Activated T-helper 1 cell treated with anti-CD3 and anti-CD28 coated beads, Interleukin-12 subunit alpha, Interleukin-12 subunit beta, Interleukin-2, Interleukin-4 antibody, amounts not matched to agents 30 ng/mL and 10 ng/mL and 1 ng/mL, durations not matched to agents 14 hours and 24 hours and 36 hours (primary cell): Measurements from ENCODE around the gene DISC1. TPM values are rescaled to one million over a fixed set of nuclear protein-coding genes. Genes with fewer than 3 reads are reported as not detected.

Experiments
- DNase-seq: peaks from one replicate; pipeline ENCODE4 v3.0.0; 2021; ENCODE audit warnings: low spot score
- H3K27ac Mint-ChIP-seq: one replicate; pipeline ENCODE4 v1.8.0; 2021; ENCODE audit warnings: mild to moderate bottlenecking, mixed read lengths
- H3K27me3 Mint-ChIP-seq: one replicate; pipeline ENCODE4 v1.8.0; 2022; ENCODE audit warnings: mild to moderate bottlenecking, moderate library complexity, mixed read lengths; ENCODE audit not compliant: insufficient read depth
- H3K36me3 Mint-ChIP-seq: one replicate; pipeline ENCODE4 v1.8.0; 2021; ENCODE audit warnings: low read depth, mixed read lengths
- H3K4me1 Mint-ChIP-seq: one replicate; pipeline ENCODE4 v1.8.0; 2021; ENCODE audit warnings: low read depth, mixed read lengths
- H3K4me3 Mint-ChIP-seq: one replicate; pipeline ENCODE4 v1.8.0; 2021; ENCODE audit warnings: mild to moderate bottlenecking, moderate library complexity, mixed read lengths
- H3K9me3 Mint-ChIP-seq: one replicate; pipeline ENCODE4 v1.8.0; 2021; ENCODE audit warnings: mixed read lengths
- intact Hi-C: fragments of 100-400 bp; cut with micrococcal nuclease; formaldehyde crosslinking; loops from one replicate; pipeline ENCODE4 v1.15.1; 2024
- total RNA-seq: library from RNA; stranded (reverse); gene quantifications from 2 replicates; pipeline ENCODE4 v1.2.3, GENCODE V29; 2022

The DISC1 gene
- total RNA-seq, 1 donor from 2014 or later, result 3.3 TPM

DNA sequence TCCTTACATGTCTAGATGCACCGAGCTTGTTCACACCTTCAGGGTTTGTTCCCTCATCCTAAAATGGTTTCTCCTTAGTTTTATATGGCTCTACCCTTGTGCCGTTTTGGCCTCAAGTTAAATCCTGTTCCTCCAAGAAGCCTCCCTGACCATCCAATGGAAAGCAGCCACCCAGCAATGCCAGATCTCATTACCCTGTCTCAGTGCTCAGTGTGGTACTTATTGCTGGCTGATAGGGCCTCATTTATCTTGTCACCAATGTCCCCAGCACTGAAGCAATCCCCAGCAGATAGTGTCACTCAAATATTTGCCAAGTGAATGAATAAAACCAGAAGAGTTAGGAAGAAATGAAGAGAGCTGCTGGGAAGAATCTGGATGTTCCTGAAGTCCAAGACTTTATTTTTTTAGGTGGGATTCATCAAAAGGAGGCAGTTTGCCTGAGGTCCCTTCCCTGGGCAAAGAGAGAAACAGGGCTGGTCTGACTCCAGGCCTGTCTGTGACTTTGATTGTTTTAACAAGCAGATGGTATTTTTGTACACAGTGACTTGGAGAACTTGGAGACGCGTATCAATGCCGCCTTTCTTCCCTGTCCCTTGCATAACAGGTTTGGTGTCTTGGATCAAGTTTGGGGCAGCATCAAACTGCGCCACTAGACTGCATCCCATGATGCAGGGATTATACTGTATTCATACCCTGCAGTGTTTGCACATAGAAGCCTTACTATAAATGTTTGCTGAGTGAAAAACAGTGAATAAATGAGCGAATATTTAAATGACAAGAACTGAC is 221.2 kb downstream of the DISC1 start:
- Mint-ChIP-seq H3K27me3 (no peaks in the 10 kb centered on the region), H3K4me3 (no peak overlapping the region), H3K9me3 (no peaks in the 10 kb centered on the region), H3K27ac (no peak overlapping the region), H3K36me3 (no peaks in the 10 kb centered on the region), H3K4me1 (peaks cover 11% of the 10 kb centered on the region)
- intact Hi-C loops, result no loop called here
- no peak for DNase-seq

DNA sequence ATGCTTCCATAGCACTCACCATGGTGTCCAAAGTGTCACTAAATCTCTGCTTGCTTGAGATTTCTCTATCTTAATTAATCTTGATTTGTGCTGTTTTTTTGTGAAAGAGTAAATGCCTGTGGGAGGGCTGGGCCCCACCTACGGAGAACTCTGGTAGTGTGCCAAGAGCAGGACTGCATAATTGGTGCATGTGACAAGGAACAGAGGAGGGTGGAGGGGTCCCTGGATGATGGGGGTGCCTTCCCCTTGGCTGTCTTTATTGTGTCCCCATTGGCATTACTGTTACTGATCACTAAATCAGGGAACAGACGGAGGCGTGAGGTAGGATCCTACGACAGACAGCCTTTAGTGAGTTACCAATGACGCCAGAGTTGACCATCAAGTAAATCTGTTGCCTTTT is 223.4 kb downstream of the DISC1 start:
- Mint-ChIP-seq H3K4me1 (peaks cover 4% of the 10 kb centered on the region), H3K27me3 (no peaks in the 10 kb centered on the region), H3K4me3 (no peak overlapping the region), H3K36me3 (no peaks in the 10 kb centered on the region), H3K27ac (no peak overlapping the region), H3K9me3 (no peaks in the 10 kb centered on the region)
- DNase-seq, result no peak
- intact Hi-C loops, result no loop called here

- DNase-seq, result no peak
- intact Hi-C loops, result no loop called here
Measured at GRCh38 chr1:231850786-231851185, 224.2 kb downstream of the DISC1 start.

DNA sequence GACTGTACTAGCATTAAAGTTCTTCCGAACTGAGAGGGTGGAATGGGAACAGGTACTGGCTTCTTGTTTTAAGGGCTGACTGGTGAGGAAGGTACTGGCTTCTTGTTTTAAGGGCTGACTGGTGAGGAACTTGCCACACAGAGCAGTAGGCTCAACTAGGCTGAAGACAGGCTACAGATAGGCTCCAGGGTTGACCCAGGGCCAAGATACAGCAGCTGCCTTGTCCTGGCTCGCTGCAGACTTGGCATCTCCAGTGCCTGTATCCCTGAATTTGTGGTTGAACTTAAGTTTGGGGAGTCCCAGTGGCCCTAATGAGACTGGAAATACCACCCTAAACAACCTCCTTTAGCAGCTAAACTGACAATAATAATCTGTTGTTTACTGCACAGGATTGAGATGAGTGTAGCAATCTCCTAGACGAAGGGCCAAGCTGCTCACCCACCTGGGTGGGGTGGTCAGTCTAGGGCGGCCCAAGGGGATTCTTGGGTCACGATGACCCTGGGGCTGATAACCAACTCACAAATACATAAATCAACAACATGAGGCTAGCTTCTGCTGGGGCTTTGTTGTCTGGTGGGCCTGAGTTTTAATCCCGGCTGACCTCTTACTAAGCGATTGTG is 227.1 kb downstream of the DISC1 start:
- no peaks in the 10 kb centered on the region for H3K36me3 Mint-ChIP-seq
- DNase-seq, result no peak
- no peaks in the 10 kb centered on the region for H3K4me1 Mint-ChIP-seq
- H3K27me3 Mint-ChIP-seq, result no peaks in the 10 kb centered on the region
- H3K4me3 Mint-ChIP-seq, result no peak overlapping the region
- intact Hi-C loops, result no loop called here
- H3K9me3 Mint-ChIP-seq, result no peaks in the 10 kb centered on the region
- H3K27ac Mint-ChIP-seq, result no peak overlapping the region

More at GRCh38 chr1:231850786-231851185, 224.2 kb downstream of the DISC1 start:
- H3K27me3 Mint-ChIP-seq, result no peaks in the 10 kb centered on the region
- H3K9me3 Mint-ChIP-seq, result no peaks in the 10 kb centered on the region
- no peak overlapping the region for H3K27ac Mint-ChIP-seq
- no peak overlapping the region for H3K4me3 Mint-ChIP-seq
- H3K36me3 Mint-ChIP-seq, result no peaks in the 10 kb centered on the region
- no peaks in the 10 kb centered on the region for H3K4me1 Mint-ChIP-seq

DNA sequence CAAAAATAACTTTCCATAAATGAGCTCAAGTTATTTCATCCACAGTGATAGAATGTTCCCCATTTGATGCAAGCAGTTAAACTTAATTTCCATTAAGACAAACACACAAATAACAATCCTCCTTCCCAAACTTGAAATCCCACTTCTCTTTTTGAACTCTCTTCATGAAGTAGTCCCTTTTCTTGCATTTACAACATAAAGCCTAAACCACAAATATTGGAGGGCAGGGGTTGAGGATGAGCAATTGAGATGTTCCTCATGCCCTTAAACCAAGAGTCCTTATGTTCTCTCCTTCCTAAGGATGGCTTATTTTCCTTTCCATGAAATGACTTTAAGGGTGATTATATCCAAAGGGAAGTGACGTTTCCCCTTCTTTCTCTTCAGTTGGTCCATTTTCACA is 228.8 kb downstream of the DISC1 start:
- Mint-ChIP-seq H3K9me3 (no peaks in the 10 kb centered on the region), H3K27me3 (no peaks in the 10 kb centered on the region), H3K4me3 (no peak overlapping the region), H3K27ac (no peak overlapping the region), H3K36me3 (peaks cover 1% of the 10 kb centered on the region), H3K4me1 (no peaks in the 10 kb centered on the region)
- intact Hi-C loops, result no loop called here
- no peak for DNase-seq

DNA sequence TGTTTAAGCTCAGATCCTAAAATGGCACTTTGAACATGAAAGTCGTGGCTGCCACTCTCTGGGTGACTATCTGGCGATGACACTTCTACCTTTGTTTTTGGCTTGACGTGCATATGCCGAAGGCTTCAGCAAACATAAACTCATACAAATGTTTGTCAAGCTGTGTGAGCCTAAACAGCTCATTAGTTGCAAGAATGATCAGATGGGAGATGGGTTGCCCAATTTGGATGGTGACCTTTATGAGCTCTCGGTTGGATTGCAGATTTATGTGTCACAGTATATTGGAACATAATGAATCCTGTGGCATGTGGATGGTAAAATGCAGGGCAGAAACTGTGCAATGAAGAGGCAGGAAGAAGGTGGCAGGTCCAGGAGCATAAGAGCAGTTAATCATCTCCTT is 229.3 kb downstream of the DISC1 start:
- H3K4me1 Mint-ChIP-seq, result no peaks in the 10 kb centered on the region
- no peaks in the 10 kb centered on the region for H3K9me3 Mint-ChIP-seq
- H3K36me3 Mint-ChIP-seq, result peaks cover 1% of the 10 kb centered on the region
- intact Hi-C loops, result no loop called here
- H3K27ac Mint-ChIP-seq, result no peak overlapping the region
- DNase-seq, result no peak
- no peak overlapping the region for H3K4me3 Mint-ChIP-seq
- no peaks in the 10 kb centered on the region for H3K27me3 Mint-ChIP-seq

GRCh38 chr1:231856426-231856825 is 229.8 kb downstream of the DISC1 start:
- intact Hi-C loops, result no loop called here
- peaks cover 1% of the 10 kb centered on the region for H3K36me3 Mint-ChIP-seq
- no peaks in the 10 kb centered on the region for H3K9me3 Mint-ChIP-seq
- no peaks in the 10 kb centered on the region for H3K4me1 Mint-ChIP-seq
- no peak for DNase-seq
- H3K27me3 Mint-ChIP-seq, result no peaks in the 10 kb centered on the region
- H3K4me3 Mint-ChIP-seq, result no peak overlapping the region
- H3K27ac Mint-ChIP-seq, result no peak overlapping the region

GRCh38 chr1:231856894-231857293 is 230.3 kb downstream of the DISC1 start:
- H3K27ac Mint-ChIP-seq, result no peak overlapping the region
- H3K9me3 Mint-ChIP-seq, result no peaks in the 10 kb centered on the region
- no peaks in the 10 kb centered on the region for H3K27me3 Mint-ChIP-seq
- no peaks in the 10 kb centered on the region for H3K4me1 Mint-ChIP-seq
- intact Hi-C loops, result no loop called here
- DNase-seq, result no peak
- no peak overlapping the region for H3K4me3 Mint-ChIP-seq
- peaks cover 1% of the 10 kb centered on the region for H3K36me3 Mint-ChIP-seq

GRCh38 chr1:231857609-231858135 is 231.1 kb downstream of the DISC1 start:
- peaks cover 1% of the 10 kb centered on the region for H3K36me3 Mint-ChIP-seq
- intact Hi-C loops, result no loop called here
- H3K27ac Mint-ChIP-seq, result no peak overlapping the region
- no peak for DNase-seq
- no peaks in the 10 kb centered on the region for H3K4me1 Mint-ChIP-seq
- H3K27me3 Mint-ChIP-seq, result no peaks in the 10 kb centered on the region
- H3K9me3 Mint-ChIP-seq, result no peaks in the 10 kb centered on the region
- no peak overlapping the region for H3K4me3 Mint-ChIP-seq

DNA sequence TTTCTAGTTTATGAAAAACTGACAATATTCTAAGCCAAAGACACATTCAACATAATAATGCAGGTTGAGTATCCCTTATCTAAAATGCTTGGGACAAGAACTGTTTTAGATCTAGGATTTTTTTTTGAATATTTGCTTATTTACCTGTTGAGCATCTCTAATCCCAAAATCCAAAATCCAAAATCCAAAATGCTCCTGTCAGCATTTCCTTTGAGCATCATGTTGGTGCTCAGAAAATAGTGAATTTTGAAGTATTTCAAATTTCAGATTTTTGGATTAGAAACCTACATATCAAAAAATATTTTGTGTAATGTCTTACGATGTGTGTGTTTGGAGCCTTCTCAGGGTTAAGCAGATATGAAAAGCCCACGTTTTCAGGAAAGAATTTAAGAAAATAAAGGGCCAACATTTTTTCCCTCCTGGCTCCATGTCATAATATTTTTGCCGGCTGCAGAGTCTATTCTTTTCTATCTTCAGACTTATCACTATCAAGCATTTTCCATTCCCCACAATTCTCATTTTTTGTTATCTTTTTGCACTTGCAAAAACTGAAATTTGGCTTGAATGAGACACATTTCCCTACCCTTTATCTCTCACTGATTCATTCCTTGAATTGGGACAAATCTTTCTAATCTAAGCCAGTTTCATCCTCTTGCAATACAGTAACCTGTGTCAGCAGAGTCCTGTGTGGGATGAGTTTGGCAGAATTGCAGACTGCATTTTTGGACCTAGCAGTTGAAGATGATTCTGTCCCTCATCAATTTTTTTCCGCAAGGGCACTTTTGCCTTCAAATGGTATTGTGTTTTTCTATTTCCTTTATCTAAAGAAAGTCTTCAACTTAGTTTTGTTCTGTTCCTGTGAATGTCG is 233.9 kb downstream of the DISC1 start:
- no peak overlapping the region for H3K27ac Mint-ChIP-seq
- intact Hi-C loops, result loop anchor here (10.0 kb wide), 1 partner anchor 184 kb away; no protein-coding TSS in a partner anchor
- DNase-seq, result no peak

DNA sequence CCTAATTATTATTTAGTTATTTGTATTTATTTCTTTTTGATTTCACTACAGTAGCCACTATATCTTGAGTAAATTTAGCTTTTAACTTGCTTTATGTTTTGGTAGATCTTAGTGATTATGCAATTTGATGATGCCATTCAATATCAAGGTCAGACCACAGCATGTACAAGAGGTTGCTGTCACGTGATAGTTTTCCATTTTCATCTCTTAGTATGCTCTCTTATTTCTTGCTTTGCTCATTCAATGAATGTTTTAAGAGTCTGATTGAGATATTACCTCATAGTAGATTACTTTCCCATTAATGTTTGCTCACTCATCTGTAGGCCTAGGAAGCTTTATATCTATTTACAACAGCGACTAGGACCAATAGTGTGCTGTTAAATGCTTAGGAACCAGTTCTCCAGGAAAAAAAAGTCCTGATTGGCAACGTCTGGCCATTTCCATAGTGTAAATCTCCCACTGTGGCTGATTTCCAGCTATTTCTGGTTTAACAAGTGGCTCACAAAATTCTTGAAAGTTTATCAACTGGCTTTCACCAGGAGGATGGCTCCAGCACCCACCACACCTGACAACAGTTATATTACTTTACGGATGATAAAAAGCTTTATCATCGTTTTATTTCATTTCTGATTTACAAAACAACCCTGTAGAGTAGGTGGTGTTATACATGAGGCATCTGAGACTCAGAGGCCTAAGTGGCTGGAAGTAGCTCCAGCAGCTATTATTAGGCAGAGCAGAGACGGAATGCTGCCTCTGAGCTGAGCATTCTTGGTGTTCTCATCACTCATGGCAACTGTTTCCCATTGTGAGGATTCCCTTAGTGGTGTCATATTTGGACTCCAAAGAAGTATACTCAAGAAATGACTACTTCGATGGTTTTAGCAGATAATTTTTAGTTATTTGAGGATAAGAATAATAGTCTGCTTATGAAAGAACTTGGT is 235.2 kb downstream of the DISC1 start:
- DNase-seq, result no peak
- Mint-ChIP-seq H3K4me1 (no peaks in the 10 kb centered on the region), H3K36me3 (peaks cover 1% of the 10 kb centered on the region), H3K9me3 (no peaks in the 10 kb centered on the region), H3K4me3 (no peak overlapping the region), H3K27ac (no peak overlapping the region), H3K27me3 (no peaks in the 10 kb centered on the region)
- intact Hi-C loops, result loop anchor here (10.0 kb wide), 1 partner anchor 183 kb away; no protein-coding TSS in a partner anchor

More for the DNA sequence above, 233.9 kb downstream of the DISC1 start:
- H3K9me3 Mint-ChIP-seq, result no peaks in the 10 kb centered on the region
- H3K27me3 Mint-ChIP-seq, result no peaks in the 10 kb centered on the region
- peaks cover 1% of the 10 kb centered on the region for H3K36me3 Mint-ChIP-seq
- no peak overlapping the region for H3K4me3 Mint-ChIP-seq
- no peaks in the 10 kb centered on the region for H3K4me1 Mint-ChIP-seq

- no peak overlapping the region for H3K27ac Mint-ChIP-seq
- H3K9me3 Mint-ChIP-seq, result no peaks in the 10 kb centered on the region
- no peaks in the 10 kb centered on the region for H3K27me3 Mint-ChIP-seq
- H3K4me1 Mint-ChIP-seq, result no peaks in the 10 kb centered on the region
- no peak for DNase-seq
- no peak overlapping the region for H3K4me3 Mint-ChIP-seq
- peaks cover 1% of the 10 kb centered on the region for H3K36me3 Mint-ChIP-seq
- intact Hi-C loops, result loop anchor here (10.0 kb wide), 1 partner anchor 182 kb away; no protein-coding TSS in a partner anchor
Measured at GRCh38 chr1:231862611-231863010, 236.0 kb downstream of the DISC1 start.
